ENCODE results near the gene RNF220. TPM values are rescaled to one million over a fixed set of nuclear protein-coding genes. Genes with fewer than 3 reads are reported as not detected.

The RNF220 gene
- total and polyA plus RNA-seq, 2 of the 13 experiments (the other 11 are each of a cell fraction or from before 2014, with no cell fraction given), result 48.2 to 72.1 TPM

GRCh38 chr1:44654621-44655187, 249.6 kb downstream of the RNF220 start:
- DNase-seq (ENCODE audit: low spot score), result no peak
- H4K20me1 ChIP-seq (ENCODE audit: insufficient read depth, low read length), result no peaks in the 10 kb centered on the region
- peak overlapping the region; percentile 49; the same call in 1 of the 2 replicates for H3K4me2 ChIP-seq (ENCODE audit: low read depth, low read length)
- no peak for ATAC-seq
- H3K27ac ChIP-seq (ENCODE audit: extremely low read length, insufficient read depth, low read length), result peak overlapping the region; percentile 69
- H3K9ac ChIP-seq (ENCODE audit: insufficient read depth, low read depth, low read length), result no peak overlapping the region
- peaks cover 16 to 30% of the 10 kb centered on the region in 2 experiments for H3K36me3 ChIP-seq (replicated peaks in 1 of 2; ENCODE audit: control insufficient read depth in 1 of 2, insufficient read depth in 2 of 2, low read length in 2 of 2)
- H3K9me3 ChIP-seq (ENCODE audit: low read length), result no peaks in the 10 kb centered on the region
- POLR2A ChIA-PET, result no interaction called here
- BruUV-seq (replicated peaks), result no TSS peak
- intact Hi-C loops (cut with micrococcal nuclease; ENCODE audit: unreplicated experiment) (loop anchor here (1.0 to 5.0 kb wide), 2 partner anchors 20 to 53 kb away; partner anchors contain the start of genes ARMH1 and TMEM53), in situ Hi-C loops (cut with HindIII; ENCODE audit: extremely low pct_ligation_motif_present, low pct_unique_long_range_greater_than_20kb) (loop anchor here (5.0 kb wide), 1 partner anchor 47 kb away; no protein-coding TSS in a partner anchor)
- H2AFZ ChIP-seq (ENCODE audit: low read length), result no peak overlapping the region
- peaks cover 22% of the 10 kb centered on the region for H3K4me1 ChIP-seq (ENCODE audit: insufficient read depth, low read length)
- H3K79me2 ChIP-seq (ENCODE audit: insufficient read depth, low read length), result no peaks in the 10 kb centered on the region
- H3K27me3 ChIP-seq (ENCODE audit: control insufficient read depth in 1 of 2, insufficient read depth in 2 of 2, low read length in 2 of 2), result no peaks in the 10 kb centered on the region
- TF ChIP-seq NRL (CRISPR knock-in tag; IDR thresholded peaks at IDR 0.05; ENCODE audit: borderline replicate concordance) (0 out of 2 replicates have a peak, but pooled peaks have one; percentile 57), GABPB1 (CRISPR knock-in tag; IDR thresholded peaks at IDR 0.05) (peak; percentile 17; the same call in 1 of the 2 replicates), CCAR2 (optimal IDR thresholded peaks at IDR 0.05; ENCODE audit: low read depth, low read length) (no peak)
- no peak overlapping the region for H3K4me3 ChIP-seq (replicated peaks in 1 of 3; ENCODE audit: insufficient read depth in 1 of 3, low read depth in 2 of 3, low read length in 3 of 3)
- WGBS (ENCODE audit: low lambda C conversion rate), result 98% methylated on average over 32 of the region's 35 CpGs
- FAIRE-seq, result no peak
- CTCF ChIA-PET (ENCODE audit: low intra/inter-chr PET ratio, low total read pairs), result interaction anchor here (1.6 kb wide), 1 partner anchor 53 kb away, joined by 7 read pairs; no protein-coding TSS in a partner anchor

- no peak overlapping the region for H3K4me3 ChIP-seq (replicated peaks in 1 of 3; ENCODE audit: insufficient read depth in 1 of 3, low read depth in 2 of 3, low read length in 3 of 3)
- 32% methylated on average over 5 of the region's 5 CpGs for WGBS (ENCODE audit: low lambda C conversion rate)
- H3K27me3 ChIP-seq (ENCODE audit: control insufficient read depth in 1 of 2, insufficient read depth in 2 of 2, low read length in 2 of 2), result no peaks in the 10 kb centered on the region
- BruUV-seq (replicated peaks), result no TSS peak
- peak; percentile 34 for DNase-seq (ENCODE audit: low spot score)
- H3K27ac ChIP-seq (ENCODE audit: extremely low read length, insufficient read depth, low read length), result peak overlapping the region; percentile 69
- peaks cover 10 to 21% of the 10 kb centered on the region in 2 experiments; a peak in 4 of 5 replicates for H3K36me3 ChIP-seq (replicated peaks in 1 of 2; ENCODE audit: control insufficient read depth in 1 of 2, insufficient read depth in 2 of 2, low read length in 2 of 2)
- intact Hi-C loops (cut with micrococcal nuclease; ENCODE audit: unreplicated experiment), result loop anchor here (1.0 kb wide), 1 partner anchor 19 kb away; the partner anchor contains the start of genes ARMH1 and TMEM53
- ChIA-PET POLR2A (interaction anchor here (1.4 to 1.5 kb wide), 2 partner anchors 19 to 75 kb away, joined by 4 to 9 read pairs; partner anchors contain the start of genes ARMH1, RNU5D-1 and TMEM53), CTCF (ENCODE audit: low intra/inter-chr PET ratio, low total read pairs) (interaction anchor here (0.9 to 1.6 kb wide), 2 partner anchors 46 to 52 kb away, joined by 5 to 7 read pairs; no protein-coding TSS in a partner anchor)
- in situ Hi-C loops (cut with HindIII; ENCODE audit: extremely low pct_ligation_motif_present, low pct_unique_long_range_greater_than_20kb), result no loop called here
- H2AFZ ChIP-seq (ENCODE audit: low read length), result no peak overlapping the region
- peak overlapping the region; percentile 49 for H3K4me2 ChIP-seq (ENCODE audit: low read depth, low read length)
- peak; percentile 82 for ATAC-seq
- H3K79me2 ChIP-seq (ENCODE audit: insufficient read depth, low read length), result no peaks in the 10 kb centered on the region
- H3K9me3 ChIP-seq (ENCODE audit: low read length), result no peaks in the 10 kb centered on the region
- H3K4me1 ChIP-seq (ENCODE audit: insufficient read depth, low read length), result peaks cover 31% of the 10 kb centered on the region
- H3K9ac ChIP-seq (ENCODE audit: insufficient read depth, low read depth, low read length), result peak overlapping the region; percentile 40; the same call in 1 of the 2 replicates
- FAIRE-seq, result peak; percentile 50
- no peaks in the 10 kb centered on the region for H4K20me1 ChIP-seq (ENCODE audit: insufficient read depth, low read length)
- TF ChIP-seq ZNF710 (CRISPR knock-in tag; IDR thresholded peaks at IDR 0.05; ENCODE audit: borderline replicate concordance) (peak; percentile 85; the same call in 1 of the 2 replicates), ZNF513 (CRISPR knock-in tag; conservative IDR thresholded peaks at IDR 0.05) (no peak), SALL1 (CRISPR knock-in tag; IDR thresholded peaks at IDR 0.05) (peak; percentile 19; the same call in 1 of the 2 replicates), JUND (CRISPR knock-in tag; IDR thresholded peaks at IDR 0.05) (no peak), ZNF576 (CRISPR knock-in tag; IDR thresholded peaks at IDR 0.05) (0 out of 2 replicates have a peak, but pooled peaks have one; percentile 64), HES4 (CRISPR knock-in tag; IDR thresholded peaks at IDR 0.05; ENCODE audit: borderline replicate concordance) (no peak), KDM2A (CRISPR knock-in tag; IDR thresholded peaks at IDR 0.05; ENCODE audit: borderline replicate concordance, low read depth) (0 out of 2 replicates have a peak, but pooled peaks have one; percentile 19), U2AF2 (IDR thresholded peaks at IDR 0.05; ENCODE audit: low read depth, low read length) (no peak), ZNF614 (CRISPR knock-in tag; IDR thresholded peaks at IDR 0.05; ENCODE audit: borderline replicate concordance) (0 out of 2 replicates have a peak, but pooled peaks have one; percentile 21)
Observed at GRCh38 chr1:44655609-44656008, 250.6 kb downstream of the RNF220 start.
